Breast epithelium (tissue), 3 donors: Measurements from ENCODE around the gene PPP3CB.
"Not testable (repeated sequence)": the region's sequence is repeated elsewhere in the genome, so short reads cannot be mapped to it uniquely, and the experiment has no call there.

Source experiments
- POLR2A ChIP-seq: fragments of 450-650 bp; IDR thresholded peaks from one replicate; pipeline ENCODE4 v1.6.1; 2016; ENCODE audit warnings: antibody characterized with exemption, mild to moderate bottlenecking, moderate library complexity
- TF ChIP-seq, protein P1 (sequence below), 3 donors: fragments of 450-650 bp; IDR thresholded peaks; one replicate each; pipeline ENCODE4 v1.5.1; 2016 to 2017; ENCODE audit warnings: antibody characterized with exemption in 3 of 3, mild to moderate bottlenecking in 3 of 3, moderate library complexity in 3 of 3

DNA sequence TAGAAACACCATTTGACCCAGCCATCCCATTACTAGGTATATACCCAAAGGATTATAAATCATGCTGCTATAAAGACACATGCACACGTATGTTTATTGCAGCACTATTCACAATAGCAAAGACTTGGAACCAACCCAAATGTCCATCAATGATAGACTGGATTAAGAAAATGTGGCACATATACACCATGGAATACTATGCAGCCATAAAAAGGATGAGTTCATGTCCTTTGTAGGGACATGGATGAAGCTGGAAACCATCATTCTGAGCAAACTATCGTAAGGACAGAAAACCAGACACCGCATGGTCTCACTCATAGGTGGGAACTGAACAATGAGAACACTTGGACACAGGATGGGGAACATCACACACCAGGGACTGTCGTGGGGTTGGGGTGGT, 101.5 kb downstream of the PPP3CB start:
- TF ChIP-seq, protein P1, sequence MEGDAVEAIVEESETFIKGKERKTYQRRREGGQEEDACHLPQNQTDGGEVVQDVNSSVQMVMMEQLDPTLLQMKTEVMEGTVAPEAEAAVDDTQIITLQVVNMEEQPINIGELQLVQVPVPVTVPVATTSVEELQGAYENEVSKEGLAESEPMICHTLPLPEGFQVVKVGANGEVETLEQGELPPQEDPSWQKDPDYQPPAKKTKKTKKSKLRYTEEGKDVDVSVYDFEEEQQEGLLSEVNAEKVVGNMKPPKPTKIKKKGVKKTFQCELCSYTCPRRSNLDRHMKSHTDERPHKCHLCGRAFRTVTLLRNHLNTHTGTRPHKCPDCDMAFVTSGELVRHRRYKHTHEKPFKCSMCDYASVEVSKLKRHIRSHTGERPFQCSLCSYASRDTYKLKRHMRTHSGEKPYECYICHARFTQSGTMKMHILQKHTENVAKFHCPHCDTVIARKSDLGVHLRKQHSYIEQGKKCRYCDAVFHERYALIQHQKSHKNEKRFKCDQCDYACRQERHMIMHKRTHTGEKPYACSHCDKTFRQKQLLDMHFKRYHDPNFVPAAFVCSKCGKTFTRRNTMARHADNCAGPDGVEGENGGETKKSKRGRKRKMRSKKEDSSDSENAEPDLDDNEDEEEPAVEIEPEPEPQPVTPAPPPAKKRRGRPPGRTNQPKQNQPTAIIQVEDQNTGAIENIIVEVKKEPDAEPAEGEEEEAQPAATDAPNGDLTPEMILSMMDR (IDR thresholded peaks at IDR 0.05), result not testable (repeated sequence)
- not testable (repeated sequence) for TF ChIP-seq POLR2A
